Transverse colon (tissue), 4 donors: ENCODE results near the gene JAZF1. TPM values are rescaled to one million over a fixed set of nuclear protein-coding genes. Genes with fewer than 3 reads are reported as not detected.

Experiments used
- DNase-seq: peaks from one replicate; pipeline ENCODE4 v3.0.0-alpha.2; 2019
- H3K27ac ChIP-seq, 4 donors: fragments of 200-600 bp; sonication (generic); 2 replicates each; pipeline ENCODE4 v1.5.1; 2016 to 2018; ENCODE audit warnings: inconsistent platforms in 4 of 4
- H3K27me3 ChIP-seq: fragments of 200-600 bp; sonication (generic); 2 replicates; pipeline ENCODE4 v1.5.1; 2017; ENCODE audit warnings: inconsistent platforms
- H3K36me3 ChIP-seq, 4 donors: fragments of 200-600 bp; sonication (generic); 2 replicates each; pipeline ENCODE4 v1.5.1; 2017 to 2019; ENCODE audit warnings: inconsistent platforms in 4 of 4
- H3K4me1 ChIP-seq, 4 donors: fragments of 200-600 bp; sonication (generic); 2 replicates each; pipeline ENCODE4 v1.5.1; 2017 to 2020; ENCODE audit warnings: inconsistent platforms in 4 of 4
- H3K4me3 ChIP-seq, 4 donors: fragments of 200-600 bp; sonication (generic); 1 replicate in 1 of 4; 2 replicates in 3 of 4; pipeline versions ENCODE4 v1.5.1 to v1.6.1; 2017 to 2019; ENCODE audit warnings: inconsistent platforms in 4 of 4
- H3K9me3 ChIP-seq, 2 donors: fragments of 200-600 bp; sonication (generic); 2 replicates each; pipeline ENCODE4 v1.5.1; 2017 to 2019; ENCODE audit warnings: inconsistent platforms in 2 of 2
- CTCF ChIP-seq, 5 experiments: fragments of 200-600 bp in 3 of 5; fragments of 450-650 bp in 2 of 5; sonication (generic) in 3 of 5; IDR thresholded peaks; 1 replicate in 2 of 5; 2 replicates in 3 of 5; pipeline ENCODE4 v1.5.1; 2016 to 2017; ENCODE audit warnings: antibody characterized with exemption in 5 of 5, inconsistent platforms in 3 of 5, mild to moderate bottlenecking in 2 of 5, moderate library complexity in 1 of 5
- EP300 ChIP-seq: sonication (generic); formaldehyde crosslinking; IDR thresholded peaks from one replicate; pipeline ENCODE4 v1.6.1; 2017; ENCODE audit warnings: antibody characterized with exemption, low read depth
- POLR2A ChIP-seq: fragments of 450-650 bp; IDR thresholded peaks from one replicate; pipeline ENCODE4 v1.6.1; 2016; ENCODE audit warnings: antibody characterized with exemption, mild to moderate bottlenecking, moderate library complexity
- POLR2AphosphoS5 ChIP-seq, 3 donors: sonication (generic); formaldehyde crosslinking; IDR thresholded peaks; one replicate each; pipeline ENCODE4 v1.6.1; 2016; ENCODE audit warnings: antibody characterized with exemption in 3 of 3
- WGBS, 2 donors: methylation state at CpG; one replicate each; pipeline ENCODE4 v1.1.5; 2018; ENCODE audit warnings: low coverage in 1 of 2; 5-methylcytosine and 5-hydroxymethylcytosine counted together
- in situ Hi-C, 4 donors: fragments of 200-750 bp; cut with MboI; loops; one replicate each; pipeline versions ENCODE4 v1.15.0 to v1.15.1; 2017; ENCODE audit warnings: low sequenced_read_pairs in 3 of 4, low pct_ligation_motif_present in 1 of 4, low pct_unique_long_range_greater_than_20kb in 1 of 4
- intact Hi-C: fragments of 100-400 bp; cut with DNase I; formaldehyde crosslinking; loops from one replicate; pipeline ENCODE4 v1.15.1; 2023; ENCODE audit warnings: low total_unique reads
- total RNA-seq, 4 donors: library from RNA; depleted of rRNA; stranded (reverse); fragments of >200 nt; gene quantifications; one replicate each; pipeline ENCODE4 v1.1.0, GENCODE V29; 2016

JAZF1 gene
- total RNA-seq, 4 donors from 2014 or later, result 11.0 to 12.2 (median 11.5) TPM

GRCh38 chr7:27905951-27906350 lies 274.6 kb downstream of the JAZF1 start:
- Histone ChIP-seq H3K27ac (no peak overlapping the region), H3K9me3 (no peaks in the 10 kb centered on the region), H3K4me3 (no peak overlapping the region), H3K27me3 (no peaks in the 10 kb centered on the region), H3K4me1 (peaks cover 0 to 10% (median 2%) of the 10 kb centered on the region in 4 donors), H3K36me3 (no peaks in the 10 kb centered on the region)
- intact Hi-C loops (no loop called here), in situ Hi-C loops (loop anchor here in 1 of 4 donors (25.0 kb wide), 1 partner anchor 319 kb away; no protein-coding TSS in a partner anchor)
- WGBS, 2 donors, result 83 to 100% methylated on average over 2 to 4 of the region's 4 CpGs
- no peak for DNase-seq
- TF ChIP-seq EP300 (no peak), CTCF (IDR thresholded peaks at IDR 0.05) (no peak), POLR2A (no peak), POLR2AphosphoS5 (IDR thresholded peaks at IDR 0.05) (no peak)

GRCh38 chr7:27901028-27901760 lies 279.4 kb downstream of the JAZF1 start:
- TF ChIP-seq CTCF (IDR thresholded peaks at IDR 0.05) (no peak), POLR2AphosphoS5 (IDR thresholded peaks at IDR 0.05) (no peak), POLR2A (no peak), EP300 (no peak)
- H3K27me3 ChIP-seq, result no peaks in the 10 kb centered on the region
- H3K9me3 ChIP-seq, result no peaks in the 10 kb centered on the region
- no peak for DNase-seq
- H3K4me3 ChIP-seq, result peak overlapping the region in 1 of 4 donors; percentile 19
- 14 to 27% methylated on average over 3 to 5 of the region's 5 CpGs for WGBS, 2 donors
- H3K36me3 ChIP-seq, result no peaks in the 10 kb centered on the region
- in situ Hi-C loops (loop anchor here in 1 of 4 donors (25.0 kb wide), 1 partner anchor 314 kb away; no protein-coding TSS in a partner anchor), intact Hi-C loops (no loop called here)
- H3K27ac ChIP-seq, result peak overlapping the region; percentile 28 to 60 (median 59)
- peaks cover 0 to 43% (median 16%) of the 10 kb centered on the region in 4 donors for H3K4me1 ChIP-seq

GRCh38 chr7:27900006-27900405 lies 280.6 kb downstream of the JAZF1 start:
- peaks cover 0 to 54% (median 18%) of the 10 kb centered on the region in 4 donors for H3K4me1 ChIP-seq
- no peaks in the 10 kb centered on the region for H3K27me3 ChIP-seq
- in situ Hi-C loops (loop anchor here in 1 of 4 donors (25.0 kb wide), 1 partner anchor 313 kb away; no protein-coding TSS in a partner anchor), intact Hi-C loops (no loop called here)
- H3K27ac ChIP-seq, result no peak overlapping the region
- H3K9me3 ChIP-seq, result no peaks in the 10 kb centered on the region
- H3K36me3 ChIP-seq, result no peaks in the 10 kb centered on the region
- WGBS, 2 donors, result 91 to 100% methylated on average over 2 to 6 of the region's 6 CpGs
- no peak for DNase-seq
- no peak overlapping the region for H3K4me3 ChIP-seq
- no peak for TF ChIP-seq CTCF (IDR thresholded peaks at IDR 0.05)
- TF ChIP-seq POLR2A, result no peak
- no peak for TF ChIP-seq EP300
- TF ChIP-seq POLR2AphosphoS5 (IDR thresholded peaks at IDR 0.05), result no peak

GRCh38 chr7:27899601-27900000 lies 281.0 kb downstream of the JAZF1 start:
- in situ Hi-C loops, result no loop called here
- Histone ChIP-seq H3K27ac (no peak overlapping the region), H3K27me3 (no peaks in the 10 kb centered on the region), H3K4me1 (peaks cover 0 to 54% (median 18%) of the 10 kb centered on the region in 4 donors), H3K4me3 (no peak overlapping the region), H3K9me3 (no peaks in the 10 kb centered on the region), H3K36me3 (no peaks in the 10 kb centered on the region)
- no peak for DNase-seq
- intact Hi-C loops, result no loop called here
- no peak for TF ChIP-seq EP300
- TF ChIP-seq POLR2A, result no peak
- TF ChIP-seq POLR2AphosphoS5 (IDR thresholded peaks at IDR 0.05), result no peak
- no peak for TF ChIP-seq CTCF (IDR thresholded peaks at IDR 0.05)
- 100% methylated on average over 2 of the region's 2 CpGs; no CpG with 5 or more reads in 1 of the 2 donors for WGBS, 2 donors
